ENCODE results near the gene C1QTNF4.

DNA sequence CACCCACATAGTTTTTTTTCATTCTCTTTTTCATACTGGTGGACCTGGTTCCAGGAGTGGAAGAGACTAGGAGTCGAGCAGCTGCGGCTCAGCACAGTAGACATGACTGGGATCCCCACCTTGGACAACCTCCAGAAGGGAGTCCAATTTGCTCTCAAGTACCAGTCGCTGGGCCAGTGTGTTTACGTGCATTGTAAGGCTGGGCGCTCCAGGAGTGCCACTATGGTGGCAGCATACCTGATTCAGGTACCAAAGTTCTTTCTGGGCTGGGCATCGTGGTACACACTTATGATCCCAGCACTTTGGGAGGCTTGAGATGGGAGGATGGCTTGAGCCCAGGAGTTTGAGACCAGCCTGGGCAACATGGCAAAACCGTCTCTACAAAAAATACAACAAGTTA lies 24.6 kb downstream of the C1QTNF4 start:
- TF ChIP-seq, protein P1, sequence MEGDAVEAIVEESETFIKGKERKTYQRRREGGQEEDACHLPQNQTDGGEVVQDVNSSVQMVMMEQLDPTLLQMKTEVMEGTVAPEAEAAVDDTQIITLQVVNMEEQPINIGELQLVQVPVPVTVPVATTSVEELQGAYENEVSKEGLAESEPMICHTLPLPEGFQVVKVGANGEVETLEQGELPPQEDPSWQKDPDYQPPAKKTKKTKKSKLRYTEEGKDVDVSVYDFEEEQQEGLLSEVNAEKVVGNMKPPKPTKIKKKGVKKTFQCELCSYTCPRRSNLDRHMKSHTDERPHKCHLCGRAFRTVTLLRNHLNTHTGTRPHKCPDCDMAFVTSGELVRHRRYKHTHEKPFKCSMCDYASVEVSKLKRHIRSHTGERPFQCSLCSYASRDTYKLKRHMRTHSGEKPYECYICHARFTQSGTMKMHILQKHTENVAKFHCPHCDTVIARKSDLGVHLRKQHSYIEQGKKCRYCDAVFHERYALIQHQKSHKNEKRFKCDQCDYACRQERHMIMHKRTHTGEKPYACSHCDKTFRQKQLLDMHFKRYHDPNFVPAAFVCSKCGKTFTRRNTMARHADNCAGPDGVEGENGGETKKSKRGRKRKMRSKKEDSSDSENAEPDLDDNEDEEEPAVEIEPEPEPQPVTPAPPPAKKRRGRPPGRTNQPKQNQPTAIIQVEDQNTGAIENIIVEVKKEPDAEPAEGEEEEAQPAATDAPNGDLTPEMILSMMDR (IDR thresholded peaks at IDR 0.05), result no peak
- no peak for TF ChIP-seq POLR2A (IDR thresholded peaks at IDR 0.05)
- TF ChIP-seq POLR2AphosphoS5 (IDR thresholded peaks at IDR 0.05), result no peak
- no peak for TF ChIP-seq EP300 (IDR thresholded peaks at IDR 0.05; ENCODE audit: low read depth)

Data from transverse colon (tissue), 4 donors.